Vagina (tissue), 2 donors: ENCODE measurements around the gene ALKBH5.

Experiments used
- CTCF ChIP-seq, 3 experiments: fragments of 450-650 bp in 2 of 3; fragments of 200-600 bp in 1 of 3; sonication (generic) in 1 of 3; IDR thresholded peaks; one replicate each; pipeline ENCODE4 v1.5.1; 2017 to 2019; ENCODE audit warnings: antibody characterized with exemption in 3 of 3, mild to moderate bottlenecking in 2 of 3, moderate library complexity in 2 of 3
- POLR2A ChIP-seq, 2 donors: fragments of 450-650 bp; IDR thresholded peaks; one replicate each; pipeline ENCODE4 v1.6.1; 2017; ENCODE audit warnings: antibody characterized with exemption in 2 of 2, mild to moderate bottlenecking in 2 of 2, moderate library complexity in 2 of 2
- POLR2AphosphoS5 ChIP-seq, 2 donors: sonication (generic); formaldehyde crosslinking; IDR thresholded peaks; one replicate each; pipeline ENCODE4 v1.9.0; 2017; ENCODE audit warnings: antibody characterized with exemption in 2 of 2, mild to moderate bottlenecking in 2 of 2, low read depth in 1 of 2; ENCODE audit not compliant: insufficient read depth in 1 of 2

GRCh38 chr17:18187821-18188761 is 4.5 kb downstream of the ALKBH5 start:
- TF ChIP-seq POLR2A (IDR thresholded peaks at IDR 0.05) (no peak), POLR2AphosphoS5 (IDR thresholded peaks at IDR 0.05; ENCODE audit: insufficient read depth in 1 of 2, low read depth in 1 of 2) (no peak), CTCF (IDR thresholded peaks at IDR 0.05) (no peak)
